Upper lobe of right lung (tissue), 1 donor: ENCODE measurements around the gene ADAMTS9. TPM values are rescaled to one million over a fixed set of nuclear protein-coding genes. Genes with fewer than 3 reads are reported as not detected.

ENCODE experiments used
- ATAC-seq: fragments of 200-7000 bp; cut with Tn5 transposase; one replicate; pipeline ENCODE4 v1.9.1; 2020; ENCODE audit warnings: mild to moderate bottlenecking, moderate library complexity
- DNase-seq: peaks from one replicate; pipeline ENCODE4 v3.0.0-alpha.2; 2020
- H3K27ac ChIP-seq: fragments of 200-600 bp; one replicate; pipeline ENCODE4 v1.8.0; 2022
- H3K27me3 ChIP-seq: fragments of 200-600 bp; one replicate; pipeline ENCODE4 v1.8.0; 2022; ENCODE audit warnings: mild to moderate bottlenecking
- H3K36me3 ChIP-seq: fragments of 200-600 bp; one replicate; pipeline ENCODE4 v1.8.0; 2022
- H3K4me1 ChIP-seq: fragments of 200-600 bp; one replicate; pipeline ENCODE4 v1.8.0; 2022
- H3K4me3 ChIP-seq: fragments of 200-600 bp; one replicate; pipeline ENCODE4 v1.8.0; 2022; ENCODE audit warnings: mild to moderate bottlenecking
- H3K9me3 ChIP-seq: fragments of 200-600 bp; one replicate; pipeline ENCODE4 v1.8.0; 2022
- intact Hi-C: fragments of 100-400 bp; cut with DNase I; formaldehyde crosslinking; loops from one replicate; pipeline ENCODE4 v1.11.0; 2022
- total RNA-seq: library from RNA; stranded (reverse); fragmentation: NEBNext Ultra II Directional; extraction: Animal tissue kit (Norgen Biotek cat#: 25700); gene quantifications from one replicate; pipeline ENCODE4 v1.2.1, GENCODE V29; 2021
- TF ChIP-seq, protein P1 (sequence below): fragments of 200-600 bp; IDR thresholded peaks from one replicate; pipeline ENCODE4 v1.8.0; 2022; ENCODE audit warnings: antibody characterized with exemption
- donor health status: DM: no; HTN: yes; CAD: no; lungs with severe emphysema.

Gene ADAMTS9
- total RNA-seq, 1 donor from 2014 or later: 30.1 TPM

DNA sequence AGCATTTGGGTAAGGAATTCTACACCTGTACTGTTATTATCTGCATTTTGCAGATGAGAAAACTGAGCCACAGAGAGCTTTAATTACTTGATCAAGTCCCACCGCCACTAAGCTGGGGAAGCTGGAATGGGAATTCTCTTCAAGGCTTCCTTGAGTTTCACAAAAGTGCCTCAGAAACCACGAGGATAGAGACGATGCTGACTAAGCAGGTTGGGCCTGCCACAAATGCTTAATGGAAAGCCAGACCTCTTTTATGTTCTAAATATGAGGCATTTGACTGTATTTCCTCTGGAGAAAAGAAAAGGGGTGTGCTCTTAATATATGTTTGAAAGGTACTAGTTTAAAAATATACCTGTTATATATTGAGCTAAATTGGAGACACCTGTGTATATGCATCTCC lies 34.7 kb downstream of the ADAMTS9 start:
- ATAC-seq: no peak
- Histone ChIP-seq H3K4me3 (no peak overlapping the region), H3K9me3 (no peaks in the 10 kb centered on the region), H3K36me3 (peaks cover 32% of the 10 kb centered on the region), H3K27ac (no peak overlapping the region), H3K27me3 (no peaks in the 10 kb centered on the region), H3K4me1 (peaks cover 16% of the 10 kb centered on the region)
- DNase-seq: no peak
- TF ChIP-seq, protein P1, sequence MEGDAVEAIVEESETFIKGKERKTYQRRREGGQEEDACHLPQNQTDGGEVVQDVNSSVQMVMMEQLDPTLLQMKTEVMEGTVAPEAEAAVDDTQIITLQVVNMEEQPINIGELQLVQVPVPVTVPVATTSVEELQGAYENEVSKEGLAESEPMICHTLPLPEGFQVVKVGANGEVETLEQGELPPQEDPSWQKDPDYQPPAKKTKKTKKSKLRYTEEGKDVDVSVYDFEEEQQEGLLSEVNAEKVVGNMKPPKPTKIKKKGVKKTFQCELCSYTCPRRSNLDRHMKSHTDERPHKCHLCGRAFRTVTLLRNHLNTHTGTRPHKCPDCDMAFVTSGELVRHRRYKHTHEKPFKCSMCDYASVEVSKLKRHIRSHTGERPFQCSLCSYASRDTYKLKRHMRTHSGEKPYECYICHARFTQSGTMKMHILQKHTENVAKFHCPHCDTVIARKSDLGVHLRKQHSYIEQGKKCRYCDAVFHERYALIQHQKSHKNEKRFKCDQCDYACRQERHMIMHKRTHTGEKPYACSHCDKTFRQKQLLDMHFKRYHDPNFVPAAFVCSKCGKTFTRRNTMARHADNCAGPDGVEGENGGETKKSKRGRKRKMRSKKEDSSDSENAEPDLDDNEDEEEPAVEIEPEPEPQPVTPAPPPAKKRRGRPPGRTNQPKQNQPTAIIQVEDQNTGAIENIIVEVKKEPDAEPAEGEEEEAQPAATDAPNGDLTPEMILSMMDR: no peak
- intact Hi-C loops: no loop called here

DNA sequence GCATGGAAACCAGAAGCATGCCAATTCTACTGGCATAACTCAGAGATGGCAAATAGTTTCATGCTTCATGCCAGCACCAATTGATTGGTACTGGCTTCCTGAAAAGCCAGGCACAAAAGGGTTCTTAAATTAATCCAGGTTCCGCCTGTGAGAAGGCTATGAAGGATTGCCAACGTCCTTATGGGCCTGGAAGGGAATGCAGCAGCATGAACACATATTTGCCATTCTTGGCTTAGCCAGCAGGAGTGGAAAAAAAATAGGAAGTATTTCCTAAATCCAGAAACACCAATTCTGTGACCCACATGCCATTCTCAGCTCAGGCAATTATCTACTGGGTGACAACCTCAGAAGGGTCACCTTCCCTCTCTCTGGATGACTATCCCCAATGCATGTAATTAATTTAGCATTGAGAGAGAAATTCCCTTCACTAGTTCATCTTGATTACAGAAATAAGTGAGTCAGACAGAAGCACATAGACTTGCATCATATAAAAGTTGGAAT lies 36.0 kb downstream of the ADAMTS9 start:
- intact Hi-C loops: no loop called here
- ATAC-seq: no peak
- DNase-seq: no peak
- peaks cover 31% of the 10 kb centered on the region for H3K36me3 ChIP-seq
- no peaks in the 10 kb centered on the region for H3K27me3 ChIP-seq
- no peaks in the 10 kb centered on the region for H3K9me3 ChIP-seq
- H3K4me3 ChIP-seq: no peak overlapping the region
- peaks cover 16% of the 10 kb centered on the region for H3K4me1 ChIP-seq
- H3K27ac ChIP-seq: no peak overlapping the region
- TF ChIP-seq, protein P1: no peak

DNA sequence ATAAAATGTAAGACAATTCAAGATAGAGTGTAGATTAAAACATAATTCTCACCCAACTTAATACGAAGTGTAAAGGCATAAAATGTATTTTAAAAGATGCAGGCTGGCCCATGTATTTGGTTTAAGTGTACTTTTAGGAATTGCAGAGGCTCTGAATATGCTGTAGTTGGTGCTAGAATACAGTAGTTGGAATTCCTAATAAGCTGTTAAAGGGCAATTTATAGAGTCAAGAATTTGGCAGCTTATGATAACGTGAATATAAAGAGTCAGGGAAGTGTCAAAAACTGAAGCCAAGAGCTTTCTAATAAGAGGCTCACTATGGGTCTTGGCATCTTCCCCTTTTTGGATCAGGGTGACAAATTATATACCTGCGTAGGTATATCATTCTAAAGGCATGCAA lies 36.5 kb downstream of the ADAMTS9 start:
- no peak for DNase-seq

DNA sequence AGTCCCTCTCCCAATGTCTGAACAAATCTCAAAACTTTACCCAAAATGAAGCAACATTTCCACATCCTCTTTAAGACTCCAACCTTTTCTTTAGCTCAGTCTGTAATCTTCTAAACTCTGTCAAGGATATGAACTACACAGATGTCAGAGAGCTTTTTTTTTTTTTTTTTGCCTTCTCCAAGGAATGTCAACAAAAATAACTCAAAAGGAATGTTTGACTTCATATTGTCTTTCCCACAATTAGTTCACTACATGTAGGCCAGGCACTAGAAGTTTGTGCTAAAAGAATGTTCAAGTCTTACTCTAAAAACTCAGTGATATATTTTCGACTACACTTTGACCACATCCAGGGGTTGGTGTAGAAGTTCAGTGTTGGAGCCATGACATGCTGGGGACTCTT lies 37.1 kb downstream of the ADAMTS9 start:
- TF ChIP-seq, protein P1: no peak
- no peaks in the 10 kb centered on the region for H3K9me3 ChIP-seq
- no peaks in the 10 kb centered on the region for H3K27me3 ChIP-seq
- H3K4me3 ChIP-seq: no peak overlapping the region
- intact Hi-C loops: no loop called here
- peaks cover 16% of the 10 kb centered on the region for H3K4me1 ChIP-seq
- H3K27ac ChIP-seq: peak overlapping the region; percentile 32
- no peak for DNase-seq
- ATAC-seq: no peak
- peaks cover 29% of the 10 kb centered on the region for H3K36me3 ChIP-seq

More for the DNA sequence above, 36.5 kb downstream of the ADAMTS9 start:
- Histone ChIP-seq H3K4me1 (peaks cover 16% of the 10 kb centered on the region), H3K9me3 (no peaks in the 10 kb centered on the region), H3K27ac (peak overlapping the region; percentile 32), H3K27me3 (no peaks in the 10 kb centered on the region), H3K4me3 (no peak overlapping the region), H3K36me3 (peaks cover 29% of the 10 kb centered on the region)
- intact Hi-C loops: no loop called here
- ATAC-seq: no peak
- TF ChIP-seq, protein P1: no peak

DNA sequence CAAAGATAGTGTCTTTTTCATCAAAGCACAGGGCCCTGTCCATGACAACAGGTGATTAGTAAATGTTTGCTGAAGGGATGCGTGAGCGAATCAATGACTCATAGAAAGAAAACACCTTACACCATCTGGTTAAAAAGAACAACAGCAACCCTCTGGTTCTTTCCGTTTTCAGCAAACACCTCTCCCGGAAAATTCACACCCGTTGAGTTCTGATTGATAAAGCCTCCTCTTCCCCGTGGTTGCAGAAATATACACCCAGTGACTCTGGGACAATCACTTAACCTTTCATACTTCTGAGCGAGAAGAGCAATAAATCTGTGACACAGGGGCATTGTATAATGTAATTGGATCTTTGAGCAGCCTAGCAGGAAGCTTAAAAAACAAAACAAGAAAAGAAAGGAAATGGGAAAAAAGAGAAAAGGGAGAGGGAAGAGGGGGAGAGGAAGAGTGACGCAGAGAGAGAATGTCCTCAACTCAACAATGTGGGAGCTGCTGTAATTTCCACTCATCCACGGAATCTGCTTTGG lies 37.6 kb downstream of the ADAMTS9 start:
- TF ChIP-seq, protein P1: no peak
- Histone ChIP-seq H3K27me3 (no peaks in the 10 kb centered on the region), H3K27ac (peak overlapping the region; percentile 32), H3K9me3 (no peaks in the 10 kb centered on the region), H3K36me3 (peaks cover 23% of the 10 kb centered on the region), H3K4me3 (no peak overlapping the region), H3K4me1 (peaks cover 16% of the 10 kb centered on the region)
- DNase-seq (no peak), ATAC-seq (no peak)
- intact Hi-C loops: no loop called here
